Adipose tissue (tissue), 3 donors: ENCODE results near the gene OR1J2. TPM values are rescaled to one million over a fixed set of nuclear protein-coding genes. Genes with fewer than 3 reads are reported as not detected.
"Not testable (repeated sequence)": the region's sequence is repeated elsewhere in the genome, so short reads cannot be mapped to it uniquely, and the experiment has no call there.

ENCODE experiments used
- H3K27ac ChIP-seq: one replicate; pipeline ENCODE4 v1.5.1; 2013; ENCODE audit warnings: low read depth, low read length
- WGBS, 3 donors: extraction: QIAGEN DNeasy Blood & Tissue Kit; methylation state at CpG; one replicate each; pipeline ENCODE4 v1.1.7; 2013; 5-methylcytosine and 5-hydroxymethylcytosine counted together
- polyA plus RNA-seq, 3 donors: library from polyadenylated mRNA; stranded (reverse); fragments of 200-250 nt; gene quantifications; one replicate each; pipeline ENCODE4 v1.2.3, GENCODE V29; 2013
- donor health status: healthy with polysubstance abuse.
- donor health status: Bipolar disorder and iron deficiency.
- donor health status: healthy.

OR1J2 gene
- polyA plus RNA-seq, 3 donors = not detected

GRCh38 chr9:122537066-122537465, 26.5 kb downstream of the OR1J2 start:
- not testable (repeated sequence) for H3K27ac ChIP-seq
- 65 to 77% (median 71%) methylated on average over 7 of the region's 7 CpGs for WGBS, 3 donors

- WGBS, 3 donors = 50 to 70% (median 68%) methylated on average over 2 of the region's 2 CpGs
- no peak overlapping the region for H3K27ac ChIP-seq
These were observed 28.2 kb downstream of the OR1J2 start for GRCh38 chr9:122538757-122539156.

GRCh38 chr9:122546196-122546595, 35.6 kb downstream of the OR1J2 start:
- no peak overlapping the region for H3K27ac ChIP-seq
- 44 to 67% (median 62%) methylated on average over 8 of the region's 8 CpGs for WGBS, 3 donors

- 64 to 84% (median 79%) methylated on average over 5 of the region's 5 CpGs for WGBS, 3 donors
- no peak overlapping the region for H3K27ac ChIP-seq
These were observed 40.8 kb downstream of the OR1J2 start for GRCh38 chr9:122551371-122551770.

- H3K27ac ChIP-seq = no peak within 1 kb of the TSS
- WGBS, 3 donors = 49 to 81% (median 72%) methylated on average over 2 of the region's 2 CpGs
These were observed 42.2 kb downstream of the OR1J2 start, which contains the start of gene OR1N2 for GRCh38 chr9:122552812-122553211. Gene OR1N2 (plus strand): TSS chr9:122553112. CDS start chr9:122553212, 100 bp downstream.

Other genes with a start within 250 kb of the OR1J2 start
- gene RBM18, start 246.0 kb upstream of the OR1J2 start, polyA plus RNA-seq = 10 to 100 TPM in 1 of 3 donors, 1 to 10 TPM in 2; 4.8 to 10.7 (median 8.5) TPM
- gene MRRF, start 245.9 kb upstream of the OR1J2 start, polyA plus RNA-seq = 10 to 100 TPM; 19.9 to 27.9 (median 24.3) TPM
- gene PTGS1, start 139.8 kb upstream of the OR1J2 start, polyA plus RNA-seq = 1 to 10 TPM in 2 of 3 donors, under 1 TPM in 1; 0.95 to 8.3 (median 4.7) TPM
- gene OR1J1, start 32.9 kb upstream of the OR1J2 start, polyA plus RNA-seq = under 1 TPM in 1 of 3 donors, not detected in 2; 0.56 TPM
- gene OR1J4, start 8.3 kb downstream of the OR1J2 start, polyA plus RNA-seq = not detected
- gene OR1N1, start 16.5 kb downstream of the OR1J2 start, polyA plus RNA-seq = not detected
- gene OR1N2, start 42.3 kb downstream of the OR1J2 start, polyA plus RNA-seq = not detected
- gene OR1L8, start 72.6 kb downstream of the OR1J2 start, polyA plus RNA-seq = under 1 TPM in 2 of 3 donors, not detected in 1; 0.03 to 0.04 TPM
- not detected for gene OR1Q1, start 103.9 kb downstream of the OR1J2 start, polyA plus RNA-seq
- not detected for gene OR1B1, start 146.8 kb downstream of the OR1J2 start, polyA plus RNA-seq
- not detected for gene OR1L1, start 150.9 kb downstream of the OR1J2 start, polyA plus RNA-seq
- gene OR1L3, start 164.3 kb downstream of the OR1J2 start, polyA plus RNA-seq = not detected
- not detected for gene OR1L4, start 213.2 kb downstream of the OR1J2 start, polyA plus RNA-seq
- not detected for gene OR1L6, start 231.5 kb downstream of the OR1J2 start, polyA plus RNA-seq